Karpas-422 (cell line): ENCODE measurements around the gene RARB. TPM values are rescaled to one million over a fixed set of nuclear protein-coding genes. Genes with fewer than 3 reads are reported as not detected.

Source experiments
- DNase-seq: peaks from one replicate; pipeline ENCODE4 v3.0.0-alpha.2; 2015
- H2AFZ ChIP-seq: fragments of 200-600 bp; sonication (generic); 2 replicates; pipeline ENCODE4 v1.6.1; 2014; ENCODE audit warnings: antibody characterized with exemption, low read length, mixed read lengths
- H3K27ac ChIP-seq: fragments of 200-600 bp; sonication (generic); 2 replicates; pipeline ENCODE4 v1.5.1; 2014; ENCODE audit warnings: mild to moderate bottlenecking, low read length, moderate library complexity
- H3K27me3 ChIP-seq: fragments of 200-600 bp; sonication (generic); 2 replicates; pipeline ENCODE4 v1.6.1; 2014; ENCODE audit warnings: low read length, mixed read lengths
- H3K36me3 ChIP-seq: fragments of 200-600 bp; sonication (generic); 2 replicates; pipeline ENCODE4 v1.6.1; 2014; ENCODE audit warnings: low read length, mixed read lengths; ENCODE audit not compliant: insufficient read depth
- H3K4me1 ChIP-seq: fragments of 200-600 bp; sonication (generic); 2 replicates; pipeline ENCODE4 v1.6.1; 2014; ENCODE audit warnings: mild to moderate bottlenecking, low read length, mixed read lengths
- H3K4me2 ChIP-seq: fragments of 200-600 bp; sonication (generic); 2 replicates; pipeline ENCODE4 v1.6.1; 2014; ENCODE audit warnings: low read length, low read depth, mild to moderate bottlenecking; ENCODE audit not compliant: poor library complexity, severe bottlenecking
- H3K4me3 ChIP-seq: fragments of 200-600 bp; sonication (generic); 2 replicates; pipeline ENCODE4 v1.5.1; 2014; ENCODE audit warnings: mild to moderate bottlenecking, antibody characterized with exemption, low read length, mixed read lengths
- H3K79me2 ChIP-seq: fragments of 200-600 bp; sonication (generic); 2 replicates; pipeline ENCODE4 v1.6.1; 2014; ENCODE audit warnings: mild to moderate bottlenecking, low read length, mixed read lengths
- H3K9ac ChIP-seq: fragments of 200-600 bp; sonication (generic); 2 replicates; pipeline ENCODE4 v1.6.0; 2014; ENCODE audit warnings: low read length
- H3K9me2 ChIP-seq: fragments of 200-600 bp; sonication (generic), shearing (Covaris generic); replicated peaks from 2 replicates; pipeline ENCODE4 v1.6.0; 2014; ENCODE audit warnings: mild to moderate bottlenecking, low read length, moderate library complexity; ENCODE audit not compliant: insufficient read depth
- H3K9me3 ChIP-seq: fragments of 300-700, 200-600 bp; sonication (generic); 2 replicates; pipeline ENCODE4 v1.6.1; 2014; ENCODE audit warnings: low read length, mixed read lengths
- H4K20me1 ChIP-seq: fragments of 200-600 bp; sonication (generic); 2 replicates; pipeline ENCODE4 v1.6.1; 2014; ENCODE audit warnings: mild to moderate bottlenecking, antibody characterized with exemption, low read length, low read depth; ENCODE audit not compliant: insufficient read depth
- total RNA-seq: library from RNA; depleted of rRNA; stranded (reverse); fragments of >200 nt; shearing (Covaris generic); gene quantifications from 2 replicates; pipeline ENCODE4 v1.2.3, GENCODE V29; 2014; ENCODE audit warnings: low replicate concordance

Gene RARB
- total RNA-seq, 1 experiment from 2014 or later, result not detected

DNA sequence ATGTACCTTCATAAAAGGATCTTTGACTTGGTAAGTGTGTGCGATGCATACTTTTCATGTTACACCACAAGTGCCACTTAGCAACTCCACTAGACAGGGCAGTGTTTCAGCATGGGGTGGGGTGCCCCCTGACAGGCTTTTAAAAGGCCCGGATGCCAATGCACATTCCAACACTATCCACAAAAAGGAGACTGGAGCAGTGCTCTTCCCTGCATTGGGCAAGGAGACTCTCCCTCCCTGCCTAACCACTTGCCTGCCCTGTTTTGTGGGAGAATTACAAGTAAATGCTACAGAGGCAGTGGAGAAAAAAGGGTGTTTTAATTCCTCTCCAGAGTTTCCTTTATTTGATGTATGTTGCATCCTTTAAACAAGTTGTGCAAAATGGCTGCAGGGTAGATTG lies 1.7 kb upstream of the RARB start:
- Histone ChIP-seq H3K9me3 (no peaks in the 10 kb centered on the region), H3K27me3 (no peaks in the 10 kb centered on the region), H3K36me3 (no peaks in the 10 kb centered on the region), H3K4me3 (no peak overlapping the region), H3K9ac (no peak overlapping the region), H3K79me2 (no peaks in the 10 kb centered on the region), H4K20me1 (no peaks in the 10 kb centered on the region), H3K27ac (no peak overlapping the region), H3K4me2 (no peak overlapping the region), H2AFZ (no peak overlapping the region), H3K9me2 (no peaks in the 10 kb centered on the region), H3K4me1 (no peaks in the 10 kb centered on the region)
- DNase-seq, result no peak

DNA sequence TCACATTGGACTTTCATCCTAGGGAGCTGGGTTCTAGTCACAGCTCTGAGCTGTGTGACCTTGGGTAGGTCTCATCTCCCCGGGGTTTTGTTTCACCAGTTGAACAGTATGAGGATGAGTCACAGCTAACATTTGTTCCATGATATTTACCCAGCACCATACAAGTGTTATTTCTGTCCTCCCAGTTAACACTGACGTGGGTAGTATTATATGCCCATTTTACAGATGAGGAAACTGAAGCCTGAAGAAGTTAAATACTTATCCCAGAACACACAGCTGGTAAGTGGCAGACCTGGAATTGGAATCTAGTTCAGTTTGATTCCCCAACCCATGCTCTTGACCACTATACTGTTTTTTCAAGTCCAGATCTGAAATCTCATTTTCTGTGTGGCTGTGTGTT lies 908 bp upstream of the RARB start:
- Histone ChIP-seq H3K4me1 (no peaks in the 10 kb centered on the region), H3K36me3 (no peaks in the 10 kb centered on the region), H3K9me3 (no peaks in the 10 kb centered on the region), H2AFZ (no peak overlapping the region), H3K9me2 (no peaks in the 10 kb centered on the region), H3K27me3 (no peaks in the 10 kb centered on the region), H3K4me3 (no peak overlapping the region), H4K20me1 (no peaks in the 10 kb centered on the region), H3K9ac (no peak overlapping the region), H3K27ac (no peak overlapping the region), H3K4me2 (no peak overlapping the region), H3K79me2 (no peaks in the 10 kb centered on the region)
- no peak for DNase-seq

DNA sequence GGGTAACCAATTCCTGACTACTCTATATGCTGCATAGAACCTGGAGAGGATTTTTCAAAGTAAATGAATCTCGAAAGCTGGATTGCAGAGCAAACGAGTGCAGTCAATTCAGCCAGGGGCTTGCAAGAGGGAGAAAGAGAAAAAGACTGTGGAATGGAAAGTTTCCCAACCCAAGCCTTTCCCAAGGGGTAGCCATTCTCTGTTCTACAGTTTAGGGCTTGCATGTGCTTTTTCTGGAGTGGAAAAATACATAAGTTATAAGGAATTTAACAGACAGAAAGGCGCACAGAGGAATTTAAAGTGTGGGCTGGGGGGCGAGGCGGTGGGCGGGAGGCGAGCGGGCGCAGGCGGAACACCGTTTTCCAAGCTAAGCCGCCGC lies 511 bp upstream of the RARB start:
- Histone ChIP-seq H2AFZ (no peak overlapping the region), H3K27ac (no peak overlapping the region), H3K27me3 (no peaks in the 10 kb centered on the region), H4K20me1 (no peaks in the 10 kb centered on the region), H3K9me3 (no peaks in the 10 kb centered on the region), H3K9ac (no peak overlapping the region), H3K4me2 (no peak overlapping the region), H3K4me1 (no peaks in the 10 kb centered on the region), H3K79me2 (no peaks in the 10 kb centered on the region), H3K36me3 (no peaks in the 10 kb centered on the region), H3K4me3 (no peak overlapping the region), H3K9me2 (no peaks in the 10 kb centered on the region)
- DNase-seq, result no peak

DNA sequence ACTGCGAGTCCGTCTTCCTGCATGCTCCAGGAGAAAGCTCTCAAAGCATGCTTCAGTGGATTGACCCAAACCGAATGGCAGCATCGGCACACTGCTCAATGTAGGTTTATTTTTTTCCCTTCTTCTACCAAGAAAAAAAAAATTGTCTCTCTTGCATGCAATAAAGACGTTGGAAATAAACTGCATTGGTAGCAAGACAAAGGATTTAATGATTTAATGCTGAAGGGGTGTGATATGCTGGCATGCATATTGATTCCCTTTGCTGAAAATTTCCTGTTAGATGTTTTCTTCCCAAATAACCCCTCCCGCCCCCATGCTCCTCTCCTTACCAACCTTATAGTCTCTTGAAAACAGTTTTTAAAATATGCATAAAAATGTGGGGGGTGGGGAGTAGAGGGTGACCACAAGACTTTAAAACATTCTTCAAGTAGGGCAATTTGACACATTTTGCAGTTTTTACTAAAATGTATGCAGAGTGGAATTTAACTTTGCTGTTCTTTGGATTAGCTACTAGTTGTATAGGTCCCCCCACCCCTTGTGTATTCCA lies 799 bp downstream of the RARB start:
- H2AFZ ChIP-seq, result no peak overlapping the region

DNA sequence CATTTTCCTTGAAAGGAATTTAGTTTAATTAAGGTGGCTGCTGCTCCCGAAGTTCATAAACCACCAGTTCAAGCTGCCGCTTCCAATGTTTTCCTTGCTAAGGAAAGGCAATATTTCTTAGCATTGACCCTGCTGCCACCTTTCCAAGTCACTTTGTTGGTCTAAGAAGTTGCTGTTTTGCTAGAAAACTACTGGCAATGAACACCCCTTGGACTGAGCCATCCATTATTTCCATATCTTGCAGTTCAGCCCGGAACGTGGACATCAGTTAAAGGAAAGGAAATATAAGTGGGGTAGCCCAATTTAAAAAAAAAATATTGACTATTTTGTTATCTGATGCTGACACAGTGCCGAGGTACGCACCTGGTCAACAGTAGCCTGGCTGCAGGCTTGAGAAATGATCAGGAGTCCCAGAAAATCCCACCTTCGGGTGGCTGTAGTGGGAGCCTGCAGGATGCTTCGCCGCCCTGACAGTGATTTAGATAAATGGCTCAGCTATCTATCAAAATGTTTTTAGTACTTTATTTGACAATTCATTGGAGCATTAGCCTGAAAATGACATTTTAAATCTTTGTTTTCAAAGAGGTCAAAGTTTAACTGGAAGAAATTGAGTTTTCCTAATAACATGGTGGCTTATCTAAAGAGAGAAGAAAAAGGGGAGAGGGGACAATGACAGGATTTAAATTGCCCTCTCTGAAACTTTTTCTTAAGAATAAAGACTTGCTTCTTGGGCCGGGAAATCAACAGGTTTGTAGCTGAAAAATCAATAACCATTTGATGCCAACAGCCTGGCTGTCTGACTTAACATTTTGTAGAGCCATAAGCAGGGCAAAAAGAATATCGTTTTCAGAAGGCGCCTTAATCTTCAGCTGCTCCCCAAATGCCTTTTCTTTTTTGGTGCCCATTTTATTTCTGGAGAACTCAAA lies 1.6 kb downstream of the RARB start:
- no peak overlapping the region for H2AFZ ChIP-seq
- H3K27ac ChIP-seq, result no peak overlapping the region
- no peak for DNase-seq
- no peaks in the 10 kb centered on the region for H4K20me1 ChIP-seq
- H3K9me2 ChIP-seq, result no peaks in the 10 kb centered on the region
- no peaks in the 10 kb centered on the region for H3K4me1 ChIP-seq
- no peak overlapping the region for H3K4me2 ChIP-seq
- no peak overlapping the region for H3K9ac ChIP-seq
- no peak overlapping the region for H3K4me3 ChIP-seq
- H3K27me3 ChIP-seq, result no peaks in the 10 kb centered on the region
- H3K36me3 ChIP-seq, result no peaks in the 10 kb centered on the region
- no peaks in the 10 kb centered on the region for H3K9me3 ChIP-seq
- no peaks in the 10 kb centered on the region for H3K79me2 ChIP-seq

More for the DNA sequence above, 799 bp downstream of the RARB start:
- H3K36me3 ChIP-seq, result no peaks in the 10 kb centered on the region
- H3K9me2 ChIP-seq, result no peaks in the 10 kb centered on the region
- no peaks in the 10 kb centered on the region for H3K4me1 ChIP-seq
- no peak overlapping the region for H3K27ac ChIP-seq
- H3K4me2 ChIP-seq, result no peak overlapping the region
- no peaks in the 10 kb centered on the region for H3K9me3 ChIP-seq
- H3K27me3 ChIP-seq, result no peaks in the 10 kb centered on the region
- no peak overlapping the region for H3K9ac ChIP-seq
- no peak for DNase-seq
- no peak overlapping the region for H3K4me3 ChIP-seq
- H3K79me2 ChIP-seq, result no peaks in the 10 kb centered on the region
- no peaks in the 10 kb centered on the region for H4K20me1 ChIP-seq

DNA sequence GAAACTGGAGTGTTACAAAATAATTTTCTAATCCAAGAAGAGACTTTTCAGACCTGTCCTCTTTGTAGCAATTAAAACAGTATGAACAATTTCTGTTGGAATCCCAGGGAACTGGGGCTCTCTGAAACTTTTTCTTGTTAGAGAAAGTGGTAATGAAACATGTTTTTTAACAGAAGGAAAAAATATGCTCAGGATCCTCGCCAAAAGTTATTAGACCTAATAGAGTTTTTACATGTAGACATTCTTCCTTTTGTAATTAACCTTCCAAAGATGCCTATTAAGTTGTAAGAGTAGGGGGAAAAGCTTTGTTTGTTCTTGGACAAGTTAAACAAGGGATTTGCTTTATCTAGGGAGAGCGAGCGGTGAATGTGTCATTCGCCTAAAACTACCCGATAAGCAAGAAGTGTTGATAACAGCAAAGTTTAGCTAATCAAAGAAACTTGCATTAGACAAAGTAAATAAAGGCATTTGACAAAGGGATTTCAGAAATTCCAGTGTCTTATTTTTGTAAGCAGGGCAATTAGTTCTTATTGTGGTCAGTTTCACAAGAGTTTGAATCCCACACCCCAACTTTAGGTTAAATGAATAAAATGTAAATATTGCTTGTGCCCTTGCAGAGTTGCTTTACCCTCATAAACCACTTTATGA lies 2.3 kb downstream of the RARB start:
- no peak overlapping the region for H3K4me2 ChIP-seq
- H2AFZ ChIP-seq, result no peak overlapping the region
- no peaks in the 10 kb centered on the region for H3K79me2 ChIP-seq
- H3K4me3 ChIP-seq, result no peak overlapping the region
- no peaks in the 10 kb centered on the region for H3K36me3 ChIP-seq
- H3K9me2 ChIP-seq, result no peaks in the 10 kb centered on the region
- no peak overlapping the region for H3K9ac ChIP-seq
- no peak overlapping the region for H3K27ac ChIP-seq
- H4K20me1 ChIP-seq, result no peaks in the 10 kb centered on the region
- no peaks in the 10 kb centered on the region for H3K4me1 ChIP-seq
- no peaks in the 10 kb centered on the region for H3K9me3 ChIP-seq
- H3K27me3 ChIP-seq, result no peaks in the 10 kb centered on the region
- no peak for DNase-seq

DNA sequence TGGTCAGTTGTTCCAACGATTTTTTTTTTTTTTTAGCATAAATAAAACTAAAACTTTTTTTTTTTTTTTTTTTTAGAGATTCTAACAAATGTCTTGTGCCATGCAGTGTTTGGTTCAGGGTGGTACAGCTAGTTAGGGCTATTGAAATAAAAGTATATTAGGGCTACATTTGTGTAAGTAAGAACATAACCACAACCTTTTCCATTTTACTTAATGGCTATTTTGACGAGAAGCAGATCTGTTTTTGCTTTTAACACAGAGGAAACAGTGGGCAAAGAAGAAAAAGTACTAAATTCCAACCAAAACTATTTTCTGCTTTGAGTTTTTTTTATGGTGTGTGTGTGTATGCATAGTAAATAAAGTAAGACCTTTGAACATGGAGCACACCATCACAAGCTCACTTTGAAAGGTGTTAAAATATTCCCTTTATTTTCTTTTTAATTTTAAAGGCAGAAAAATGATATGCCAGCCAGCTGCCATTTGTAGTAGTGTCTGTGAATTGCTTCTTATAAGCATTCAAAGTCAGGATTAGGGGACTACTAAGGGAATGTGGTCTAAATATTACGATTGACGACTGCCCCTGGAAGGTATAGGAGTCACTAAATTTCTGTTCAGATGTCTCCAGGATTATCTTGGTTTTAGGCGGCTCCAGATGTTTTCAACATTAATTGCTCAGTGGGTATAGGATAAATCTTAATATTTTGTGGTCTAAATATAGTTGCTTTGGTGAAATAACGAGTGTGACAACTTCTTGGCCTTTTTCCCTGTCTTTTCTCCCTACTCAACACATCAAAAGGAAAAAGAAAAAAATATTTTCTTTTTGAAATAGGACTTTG lies 3.1 kb downstream of the RARB start:
- H3K36me3 ChIP-seq, result no peaks in the 10 kb centered on the region
- H3K9me2 ChIP-seq, result no peaks in the 10 kb centered on the region
- no peaks in the 10 kb centered on the region for H3K4me1 ChIP-seq
- H3K27ac ChIP-seq, result no peak overlapping the region
- H3K9ac ChIP-seq, result no peak overlapping the region
- H4K20me1 ChIP-seq, result no peaks in the 10 kb centered on the region
- no peak overlapping the region for H2AFZ ChIP-seq
- H3K4me2 ChIP-seq, result no peak overlapping the region
- H3K27me3 ChIP-seq, result no peaks in the 10 kb centered on the region
- no peak for DNase-seq
- H3K79me2 ChIP-seq, result no peaks in the 10 kb centered on the region
- H3K4me3 ChIP-seq, result no peak overlapping the region
- no peaks in the 10 kb centered on the region for H3K9me3 ChIP-seq
